Adrenal gland (tissue), 12 donors: ENCODE data around the gene AKR1C1. TPM values are rescaled to one million over a fixed set of nuclear protein-coding genes. Genes with fewer than 3 reads are reported as not detected.

Source experiments
- DNase-seq, 7 donors: peaks; one replicate each; pipeline ENCODE4 v3.0.0-alpha.2; 2019 to 2020
- H3K27ac ChIP-seq, 5 donors: fragments of 200-600 bp; sonication (generic) in 4 of 5; 1 replicate in 3 of 5; 2 replicates in 2 of 5; pipeline versions ENCODE4 v1.5.1 to v1.8.0; 2016 to 2020; ENCODE audit warnings: mild to moderate bottlenecking in 1 of 5
- H3K27me3 ChIP-seq: fragments of 200-600 bp; 2 replicates; pipeline ENCODE4 v1.8.0; 2021
- H3K36me3 ChIP-seq, 2 donors: fragments of 200-600 bp; replicated peaks in 1 of 2; 1 replicate in 1 of 2; 2 replicates in 1 of 2; pipeline versions ENCODE4 v1.5.1 to v1.8.0; 2018 to 2022
- H3K4me1 ChIP-seq, 2 donors: fragments of 200-600 bp; replicated peaks in 1 of 2; 1 replicate in 1 of 2; 2 replicates in 1 of 2; pipeline versions ENCODE4 v1.5.1 to v1.8.0; 2018 to 2021
- H3K4me3 ChIP-seq, 4 donors: fragments of 200-600 bp; sonication (generic) in 3 of 4; one replicate each; pipeline ENCODE4 v1.5.1; 2016 to 2018
- H3K9me3 ChIP-seq, 3 donors: fragments of 200-600 bp; sonication (generic) in 1 of 3; replicated peaks in 1 of 3; 1 replicate in 2 of 3; 2 replicates in 1 of 3; pipeline versions ENCODE4 v1.5.1 to v1.8.0; 2016 to 2021
- CTCF ChIP-seq, 6 experiments: fragments of 450-650 bp in 4 of 6; fragments of 200-600 bp in 2 of 6; sonication (generic) in 1 of 6; IDR thresholded peaks; 1 replicate in 5 of 6; 2 replicates in 1 of 6; pipeline versions ENCODE4 v1.5.1 to v1.8.0; 2016 to 2021; ENCODE audit warnings: antibody characterized with exemption in 6 of 6, mild to moderate bottlenecking in 2 of 6, moderate library complexity in 1 of 6
- POLR2A ChIP-seq, 2 donors: fragments of 450-650 bp; IDR thresholded peaks; one replicate each; pipeline ENCODE4 v1.6.1; 2017; ENCODE audit warnings: antibody characterized with exemption in 2 of 2, mild to moderate bottlenecking in 2 of 2, moderate library complexity in 1 of 2
- WGBS, 4 donors: extraction: QIAGEN DNeasy Blood & Tissue Kit in 2 of 4; methylation state at CpG; one replicate each; pipeline versions ENCODE4 v1.1.5 to v1.1.7; 2013 to 2017; 5-methylcytosine and 5-hydroxymethylcytosine counted together
- intact Hi-C, 2 donors: fragments of 100-400 bp; cut with DNase I; formaldehyde crosslinking; loops; one replicate each; pipeline versions ENCODE4 v1.14.1 to v1.15.0; 2022 to 2023
- polyA plus RNA-seq, 3 donors: library from polyadenylated mRNA; stranded (reverse); fragments of 200-250 nt in 2 of 3; fragments of 350-450 nt in 1 of 3; fragmentation: Illumina TruSeq in 1 of 3; extraction: RNeasy Lipid Tissue Mini Kit (QIAGEN cat#74804) in 1 of 3; gene quantifications; one replicate each; pipeline ENCODE4 v1.2.3, GENCODE V29; 2013 to 2014
- total RNA-seq, 9 donors: library from RNA; depleted of rRNA in 4 of 9; stranded (reverse); fragments of >200 nt in 4 of 9; fragments of 120-200 nt in 1 of 9; fragmentation: NEBNext Ultra II Directional in 1 of 9; extraction: Animal tissue kit (Norgen Biotek cat#: 25700) in 1 of 9; gene quantifications; one replicate each; pipeline versions ENCODE4 v1.1.0 to v1.2.4, GENCODE V29; 2013 to 2023
- donor health status: healthy with polysubstance abuse.
- donor health status: Bipolar disorder and iron deficiency.
- donor health status: DM: yes; HTN: yes; CAD: no.
- donor health status: DM: no; HTN: no; CAD: no.
- donor health status: DM: no; HTN: no; CAD: no.
- donor health status: DM: yes; HTN: yes; CAD: no.

The AKR1C1 gene
- total and polyA plus RNA-seq, 12 donors, result 4.6 to 22.6 (median 8.9) TPM

GRCh38 chr10:4926400-4926799 lies 36.8 kb upstream of the AKR1C1 start:
- Histone ChIP-seq H3K4me1 (no peaks in the 10 kb centered on the region), H3K4me3 (no peak overlapping the region), H3K36me3 (no peaks in the 10 kb centered on the region), H3K27ac (no peak overlapping the region), H3K9me3 (peaks cover 0 to 3% (median 0%) of the 10 kb centered on the region in 3 donors), H3K27me3 (no peaks in the 10 kb centered on the region)
- no peak for TF ChIP-seq CTCF (IDR thresholded peaks at IDR 0.05)
- TF ChIP-seq POLR2A (IDR thresholded peaks at IDR 0.05), result no peak
- intact Hi-C loops, result no loop called here
- DNase-seq, result no peak

GRCh38 chr10:4931587-4931986 lies 31.6 kb upstream of the AKR1C1 start:
- Histone ChIP-seq H3K9me3 (peaks cover 0 to 3% (median 0%) of the 10 kb centered on the region in 3 donors), H3K27me3 (no peaks in the 10 kb centered on the region), H3K27ac (no peak overlapping the region), H3K4me1 (no peaks in the 10 kb centered on the region), H3K36me3 (no peaks in the 10 kb centered on the region), H3K4me3 (no peak overlapping the region)
- 71 to 77% (median 73%) methylated on average over 2 to 5 of the region's 5 CpGs for WGBS, 4 donors
- no peak for TF ChIP-seq CTCF (IDR thresholded peaks at IDR 0.05)
- DNase-seq, result peak in 1 of 7 donors; percentile 89
- intact Hi-C loops, result no loop called here

- 80 to 90% (median 84%) methylated on average over 5 to 7 of the region's 7 CpGs for WGBS, 4 donors
- no peaks in the 10 kb centered on the region for H3K27me3 ChIP-seq
- H3K9me3 ChIP-seq, result no peaks in the 10 kb centered on the region
- no peaks in the 10 kb centered on the region for H3K36me3 ChIP-seq
- TF ChIP-seq CTCF (IDR thresholded peaks at IDR 0.05), result no peak
- no peak for TF ChIP-seq POLR2A (IDR thresholded peaks at IDR 0.05)
- no peak for DNase-seq
- no peak overlapping the region for H3K27ac ChIP-seq
- intact Hi-C loops, result no loop called here
- H3K4me1 ChIP-seq, result no peaks in the 10 kb centered on the region
- H3K4me3 ChIP-seq, result no peak overlapping the region
Observed at GRCh38 chr10:4934391-4934987, 28.7 kb upstream of the AKR1C1 start.

GRCh38 chr10:4937346-4937745 lies 25.9 kb upstream of the AKR1C1 start:
- no peaks in the 10 kb centered on the region for H3K36me3 ChIP-seq
- no peak for TF ChIP-seq CTCF (IDR thresholded peaks at IDR 0.05)
- TF ChIP-seq POLR2A (IDR thresholded peaks at IDR 0.05), result no peak
- H3K27ac ChIP-seq, result no peak overlapping the region
- intact Hi-C loops, result no loop called here
- H3K27me3 ChIP-seq, result no peaks in the 10 kb centered on the region
- peaks cover 0 to 9% of the 10 kb centered on the region in 2 donors for H3K4me1 ChIP-seq
- no peak overlapping the region for H3K4me3 ChIP-seq
- H3K9me3 ChIP-seq, result no peaks in the 10 kb centered on the region
- no peak for DNase-seq
- WGBS, 4 donors, result 96 to 97% (median 96%) methylated on average over 5 to 23 of the region's 23 CpGs; no CpG with 5 or more reads in 1 of the 4 donors
